ENCODE results near the gene AGBL4.
A peak's percentile ranks its signal among the peaks of the same experiment; 100 is the strongest.
"Not testable (repeated sequence)": the region's sequence is repeated elsewhere in the genome, so short reads cannot be mapped to it uniquely, and the experiment has no call there.

The AGBL4 gene

GRCh38 chr1:49333906-49334305, 689.8 kb downstream of the AGBL4 start:
- no peaks in the 10 kb centered on the region for H3K36me3 Mint-ChIP-seq (ENCODE audit: low read depth)
- ATAC-seq, result no peak
- peaks cover 9% of the 10 kb centered on the region for H3K9me3 Mint-ChIP-seq
- H3K4me1 Mint-ChIP-seq, result no peaks in the 10 kb centered on the region
- no peaks in the 10 kb centered on the region for H3K27me3 Mint-ChIP-seq
- DNase-seq, result no peak
- no peak overlapping the region for H3K27ac Mint-ChIP-seq
- no peak overlapping the region for H3K4me3 Mint-ChIP-seq

GRCh38 chr1:49331066-49331852, 692.5 kb downstream of the AGBL4 start:
- no peak for ATAC-seq
- H3K27me3 Mint-ChIP-seq, result no peaks in the 10 kb centered on the region
- peaks cover 6% of the 10 kb centered on the region for H3K9me3 Mint-ChIP-seq
- DNase-seq, result no peak
- no peaks in the 10 kb centered on the region for H3K36me3 Mint-ChIP-seq (ENCODE audit: low read depth)
- H3K4me3 Mint-ChIP-seq, result no peak overlapping the region
- H3K4me1 Mint-ChIP-seq, result no peaks in the 10 kb centered on the region
- no peak overlapping the region for H3K27ac Mint-ChIP-seq

DNA sequence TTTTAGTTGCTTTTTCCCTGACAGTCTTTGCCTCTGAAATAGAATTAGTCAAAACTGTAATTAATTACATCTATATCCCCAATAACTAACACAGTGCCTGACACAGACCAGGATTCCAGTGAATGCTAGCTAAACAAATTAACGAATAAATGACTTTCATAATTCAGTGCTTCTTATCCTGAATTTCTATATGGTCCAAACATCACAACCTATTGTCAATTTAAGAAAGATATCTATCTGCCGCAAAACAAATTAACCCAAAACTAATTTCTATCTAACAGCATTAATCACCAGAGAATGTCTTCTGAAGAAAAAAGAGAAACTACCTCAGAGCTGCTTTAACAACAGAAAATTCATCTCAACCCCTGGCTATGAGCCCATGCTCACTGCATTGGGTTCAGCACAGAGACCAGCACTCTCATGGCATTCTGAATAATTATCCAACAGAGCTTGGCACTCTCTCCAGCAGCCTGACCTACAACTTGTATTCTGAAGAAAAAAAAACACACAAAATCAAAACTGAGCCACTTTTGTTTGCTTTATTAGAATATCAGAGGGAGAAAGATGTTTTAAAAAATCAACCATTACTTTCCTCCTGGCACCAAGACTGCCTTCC, 699.7 kb downstream of the AGBL4 start:
- H3K27me3 Mint-ChIP-seq, result peaks cover 4% of the 10 kb centered on the region
- no peak overlapping the region for H3K27ac Mint-ChIP-seq
- no peaks in the 10 kb centered on the region for H3K36me3 Mint-ChIP-seq (ENCODE audit: low read depth)
- ATAC-seq (no peak), DNase-seq (no peak)
- no peak overlapping the region for H3K4me3 Mint-ChIP-seq
- no peaks in the 10 kb centered on the region for H3K9me3 Mint-ChIP-seq
- no peaks in the 10 kb centered on the region for H3K4me1 Mint-ChIP-seq

- ATAC-seq; H3K4me1 Mint-ChIP-seq; DNase-seq; H3K9me3 Mint-ChIP-seq; H3K27me3 Mint-ChIP-seq; H3K4me3 Mint-ChIP-seq; H3K36me3 Mint-ChIP-seq (ENCODE audit: low read depth); H3K27ac Mint-ChIP-seq: not testable (repeated sequence)
Measured at GRCh38 chr1:49320493-49320892, 703.3 kb downstream of the AGBL4 start.

DNA sequence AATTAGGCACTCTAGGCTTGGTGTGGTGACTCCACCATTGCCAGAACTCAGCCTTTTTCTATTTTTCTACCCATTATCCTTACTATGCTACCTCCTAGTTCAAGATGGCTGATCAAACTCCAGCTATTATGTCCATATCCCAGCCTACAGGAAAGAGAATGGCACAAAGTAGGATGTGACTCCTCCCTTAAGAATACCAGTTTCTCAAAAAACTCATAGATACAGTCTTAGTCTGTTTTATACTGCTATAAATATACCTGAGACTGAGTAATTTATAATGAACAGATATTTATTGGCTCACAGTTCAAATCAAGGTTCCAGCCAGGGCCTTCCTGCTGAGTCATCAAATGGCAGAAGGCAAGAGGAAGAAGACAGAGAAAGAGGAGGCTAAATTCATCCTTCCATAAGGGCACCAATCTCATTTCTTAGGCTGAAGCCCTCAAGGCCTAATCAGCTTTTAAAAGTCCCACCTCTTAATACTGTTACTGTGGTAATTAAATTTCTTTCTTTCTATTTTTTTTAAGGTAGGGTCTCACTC, 704.3 kb downstream of the AGBL4 start:
- DNase-seq, result no peak
- no peak overlapping the region for H3K4me3 Mint-ChIP-seq
- no peaks in the 10 kb centered on the region for H3K9me3 Mint-ChIP-seq
- H3K27ac Mint-ChIP-seq, result no peak overlapping the region
- no peaks in the 10 kb centered on the region for H3K4me1 Mint-ChIP-seq
- H3K27me3 Mint-ChIP-seq, result peaks cover 4% of the 10 kb centered on the region
- no peak for ATAC-seq
- H3K36me3 Mint-ChIP-seq (ENCODE audit: low read depth), result no peaks in the 10 kb centered on the region

DNA sequence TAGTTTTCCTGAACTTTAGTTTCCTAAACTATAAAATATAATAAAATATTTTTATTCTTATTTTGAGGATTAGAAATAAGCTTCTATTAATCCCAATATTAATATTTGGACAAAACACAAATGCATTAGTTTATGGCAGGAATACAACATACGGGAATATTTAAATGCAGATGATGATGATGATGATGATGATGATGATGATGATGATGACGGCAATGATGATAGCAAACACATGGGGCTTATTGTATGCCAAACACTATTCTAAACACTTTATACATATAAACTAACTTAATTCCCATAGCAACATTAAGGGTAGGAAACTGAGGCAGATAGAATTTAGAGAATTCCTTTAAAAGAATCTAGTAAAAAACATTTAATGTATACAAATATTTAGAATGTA, 705.5 kb downstream of the AGBL4 start:
- Mint-ChIP-seq H3K36me3 (ENCODE audit: low read depth) (no peaks in the 10 kb centered on the region), H3K4me3 (no peak overlapping the region), H3K27me3 (no peaks in the 10 kb centered on the region), H3K4me1 (no peaks in the 10 kb centered on the region), H3K9me3 (no peaks in the 10 kb centered on the region), H3K27ac (no peak overlapping the region)
- ATAC-seq, result no peak
- no peak for DNase-seq

GRCh38 chr1:49307457-49307856, 716.3 kb downstream of the AGBL4 start:
- no peak for DNase-seq
- Mint-ChIP-seq H3K27ac (no peak overlapping the region), H3K4me1 (no peaks in the 10 kb centered on the region), H3K27me3 (peaks cover 1% of the 10 kb centered on the region), H3K36me3 (ENCODE audit: low read depth) (no peaks in the 10 kb centered on the region), H3K4me3 (no peak overlapping the region), H3K9me3 (peaks cover 14% of the 10 kb centered on the region)
- no peak for ATAC-seq

GRCh38 chr1:49306507-49307070, 717.2 kb downstream of the AGBL4 start:
- ATAC-seq (peak; percentile 49), DNase-seq (no peak)
- Mint-ChIP-seq H3K9me3 (peaks cover 14% of the 10 kb centered on the region), H3K4me1 (no peaks in the 10 kb centered on the region), H3K27ac (no peak overlapping the region), H3K4me3 (no peak overlapping the region), H3K36me3 (ENCODE audit: low read depth) (no peaks in the 10 kb centered on the region), H3K27me3 (peaks cover 1% of the 10 kb centered on the region)

DNA sequence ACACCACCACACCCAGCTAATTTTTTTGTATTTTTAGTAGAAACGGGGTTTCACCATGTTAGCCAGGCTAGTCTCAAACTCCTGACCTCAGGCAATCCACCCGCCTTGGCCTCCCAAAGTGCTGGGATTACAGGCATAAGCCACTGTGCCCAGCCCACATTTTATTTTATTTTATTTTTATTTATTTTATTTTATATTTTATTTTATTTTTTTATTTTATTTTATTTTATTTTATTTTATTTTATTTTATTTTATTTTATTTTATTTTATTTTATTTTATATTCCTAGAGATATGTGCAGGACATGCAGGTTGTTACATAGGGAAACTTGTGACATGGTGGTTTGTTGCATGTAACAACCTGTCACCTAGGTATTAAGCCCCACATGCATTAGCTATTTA, 721.4 kb downstream of the AGBL4 start:
- DNase-seq; H3K4me3 Mint-ChIP-seq; H3K27ac Mint-ChIP-seq; H3K4me1 Mint-ChIP-seq; ATAC-seq; H3K27me3 Mint-ChIP-seq; H3K36me3 Mint-ChIP-seq (ENCODE audit: low read depth): not testable (repeated sequence)
- H3K9me3 Mint-ChIP-seq, result peaks cover 14% of the 10 kb centered on the region

DNA sequence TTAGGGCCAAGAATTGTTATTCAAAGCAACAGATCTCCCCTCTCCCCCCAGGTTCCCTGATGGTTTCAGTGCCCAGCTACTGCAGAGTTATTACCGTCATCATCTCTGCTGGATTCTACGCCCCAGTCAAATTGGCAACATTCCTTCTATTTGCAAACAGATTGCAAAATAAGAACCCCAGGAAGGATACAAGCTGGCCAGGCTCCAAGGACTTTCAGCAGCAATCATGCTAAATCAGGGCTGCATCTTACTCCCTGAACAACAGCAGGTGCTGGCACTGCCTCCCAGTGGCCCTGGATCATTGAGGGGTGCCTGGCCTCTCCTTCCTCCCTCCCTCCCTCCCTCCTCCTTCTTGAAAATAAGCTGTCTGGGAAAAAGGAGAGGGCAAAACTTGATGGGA, 725.5 kb downstream of the AGBL4 start:
- Mint-ChIP-seq H3K27ac (no peak overlapping the region), H3K4me3 (no peak overlapping the region), H3K9me3 (peaks cover 5% of the 10 kb centered on the region), H3K27me3 (no peaks in the 10 kb centered on the region), H3K36me3 (ENCODE audit: low read depth) (no peaks in the 10 kb centered on the region), H3K4me1 (no peaks in the 10 kb centered on the region)
- no peak for ATAC-seq
- DNase-seq, result no peak

DNA sequence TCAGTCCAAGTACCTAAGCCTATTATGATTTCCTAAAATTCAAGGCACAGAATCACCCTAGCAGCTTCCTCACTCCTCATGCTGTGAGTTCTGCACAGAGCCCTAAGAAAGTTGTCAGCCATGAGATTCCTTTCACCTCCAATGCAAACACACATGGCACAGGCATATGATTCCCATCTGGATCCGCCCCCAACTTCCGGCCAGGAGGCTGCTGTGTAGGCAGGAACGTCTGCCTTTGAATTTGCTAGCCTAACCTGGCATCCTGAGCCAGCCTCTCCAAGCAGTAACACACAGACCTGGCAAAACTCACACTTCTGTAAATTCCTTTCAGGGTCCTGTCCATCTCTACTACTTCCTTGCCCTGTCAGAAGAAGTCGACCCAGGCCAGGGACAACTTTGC, 726.0 kb downstream of the AGBL4 start:
- no peaks in the 10 kb centered on the region for H3K36me3 Mint-ChIP-seq (ENCODE audit: low read depth)
- H3K4me1 Mint-ChIP-seq, result no peaks in the 10 kb centered on the region

DNA sequence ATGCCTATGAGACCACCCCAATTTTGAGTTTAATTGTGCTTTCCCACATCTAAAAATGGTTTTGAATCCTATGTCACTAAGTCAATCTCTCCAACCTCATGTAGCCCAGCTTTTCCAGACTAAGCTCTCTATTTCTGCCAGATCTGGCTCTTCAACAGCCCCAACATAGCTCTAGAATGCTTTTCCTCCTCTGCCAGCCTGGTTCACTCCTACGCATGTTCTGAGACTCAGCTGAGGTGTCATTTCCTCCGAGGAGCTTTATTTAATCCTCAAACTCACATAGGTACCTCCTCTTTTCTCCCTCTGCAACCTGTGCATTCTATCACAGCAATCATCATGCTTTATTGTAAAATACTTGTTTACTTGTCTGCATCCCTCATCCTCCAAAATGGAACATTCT, 729.2 kb downstream of the AGBL4 start:
- ATAC-seq, result no peak
- no peaks in the 10 kb centered on the region for H3K4me1 Mint-ChIP-seq
- no peak overlapping the region for H3K27ac Mint-ChIP-seq
- no peak overlapping the region for H3K4me3 Mint-ChIP-seq
- H3K36me3 Mint-ChIP-seq (ENCODE audit: low read depth), result no peaks in the 10 kb centered on the region
- DNase-seq, result no peak
- H3K9me3 Mint-ChIP-seq, result peaks cover 3% of the 10 kb centered on the region
- no peaks in the 10 kb centered on the region for H3K27me3 Mint-ChIP-seq

More for the DNA sequence above, 726.0 kb downstream of the AGBL4 start:
- H3K4me3 Mint-ChIP-seq, result no peak overlapping the region
- H3K9me3 Mint-ChIP-seq, result peaks cover 3% of the 10 kb centered on the region
- ATAC-seq, result no peak
- H3K27ac Mint-ChIP-seq, result no peak overlapping the region
- H3K27me3 Mint-ChIP-seq, result no peaks in the 10 kb centered on the region
- DNase-seq, result no peak

- DNase-seq (no peak), ATAC-seq (no peak)
- no peak overlapping the region for H3K27ac Mint-ChIP-seq
- no peak overlapping the region for H3K4me3 Mint-ChIP-seq
- no peaks in the 10 kb centered on the region for H3K27me3 Mint-ChIP-seq
- H3K4me1 Mint-ChIP-seq, result no peaks in the 10 kb centered on the region
- H3K9me3 Mint-ChIP-seq, result peaks cover 3% of the 10 kb centered on the region
- H3K36me3 Mint-ChIP-seq (ENCODE audit: low read depth), result no peaks in the 10 kb centered on the region
Measured at GRCh38 chr1:49293016-49293415, 730.7 kb downstream of the AGBL4 start.

DNA sequence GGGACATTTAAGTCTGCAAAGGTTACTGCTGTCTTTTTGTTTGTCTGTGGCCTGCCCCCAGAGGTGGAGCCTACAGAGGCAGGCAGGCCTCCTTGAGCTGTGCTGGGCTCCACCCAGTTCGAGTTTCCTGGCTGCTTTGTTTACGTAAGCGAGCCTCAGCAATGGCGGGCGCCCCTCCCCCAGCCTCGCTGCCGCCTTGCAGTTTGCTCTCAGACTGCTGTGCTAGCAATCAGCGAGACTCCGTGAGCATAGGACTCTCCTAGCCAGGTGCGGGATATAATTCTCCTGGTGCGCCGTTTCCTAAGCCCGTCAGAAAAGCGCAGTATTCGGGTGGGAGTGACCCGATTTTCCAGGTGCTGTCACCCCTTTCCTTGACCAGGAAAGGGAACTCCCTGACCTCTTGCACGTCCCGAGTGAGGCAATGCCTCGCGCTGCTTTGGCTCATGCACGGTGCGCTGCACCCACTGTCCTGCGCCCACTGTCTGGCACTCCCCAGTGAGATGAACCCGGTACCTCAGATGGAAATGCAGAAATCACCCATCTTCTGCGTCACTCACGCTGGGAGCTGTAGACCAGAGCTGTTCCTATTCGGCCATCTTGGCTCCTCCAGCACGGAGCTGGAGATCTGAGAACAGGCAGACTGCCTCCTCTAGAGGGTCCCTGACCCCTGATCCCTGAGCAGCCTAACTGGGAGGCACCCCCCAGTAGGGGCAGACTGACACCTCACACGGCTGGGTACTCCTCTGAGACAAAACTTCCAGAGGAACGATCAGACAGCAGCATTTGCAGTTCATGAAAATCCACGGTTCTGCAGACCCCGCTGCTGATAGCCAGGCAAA, 766.3 kb downstream of the AGBL4 start:
- H3K4me3 Mint-ChIP-seq; H3K4me1 Mint-ChIP-seq; ATAC-seq; H3K27ac Mint-ChIP-seq; DNase-seq; H3K27me3 Mint-ChIP-seq; H3K36me3 Mint-ChIP-seq (ENCODE audit: low read depth): not testable (repeated sequence)
- H3K9me3 Mint-ChIP-seq, result peaks cover 15% of the 10 kb centered on the region
